Mesenteric fat pad (tissue), 1 donor: ENCODE data around the gene ATXN2. TPM values are rescaled to one million over a fixed set of nuclear protein-coding genes. Genes with fewer than 3 reads are reported as not detected.
A peak's percentile ranks its signal among the peaks of the same experiment; 100 is the strongest.
"Not testable (repeated sequence)": the region's sequence is repeated elsewhere in the genome, so short reads cannot be mapped to it uniquely, and the experiment has no call there.

Experiments
- DNase-seq: peaks from one replicate; pipeline ENCODE4 v3.0.0-alpha.2; 2020; ENCODE audit warnings: low spot score
- total RNA-seq: library from RNA; stranded (reverse); fragmentation: NEBNext Ultra II Directional; extraction: Animal tissue kit (Norgen Biotek cat#: 25700); gene quantifications from one replicate; pipeline ENCODE4 v1.2.1, GENCODE V29; 2021
- donor health status: DM: yes; HTN: yes; CAD: no.

Gene ATXN2
- total RNA-seq, 1 donor from 2014 or later: 82.1 TPM

DNA sequence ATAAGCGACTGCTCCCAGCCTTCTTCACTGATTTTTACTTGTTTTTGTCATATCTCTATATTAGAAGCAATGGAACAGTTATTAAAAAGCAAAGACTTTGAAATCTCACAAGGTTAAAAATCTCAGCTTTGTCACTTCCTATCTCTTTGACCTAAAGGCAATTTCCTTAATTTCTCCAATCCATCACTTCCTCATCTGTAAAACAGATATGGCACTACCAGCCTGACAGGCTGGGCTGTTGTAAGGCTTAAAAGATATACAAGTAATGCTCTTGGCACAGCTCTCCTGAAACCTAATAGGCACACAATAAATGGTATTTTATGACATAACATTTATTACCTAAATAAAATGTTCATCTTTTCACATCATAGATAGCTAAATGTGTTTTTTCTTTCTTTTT, 25.6 kb downstream of the ATXN2 start:
- DNase-seq: no peak

DNA sequence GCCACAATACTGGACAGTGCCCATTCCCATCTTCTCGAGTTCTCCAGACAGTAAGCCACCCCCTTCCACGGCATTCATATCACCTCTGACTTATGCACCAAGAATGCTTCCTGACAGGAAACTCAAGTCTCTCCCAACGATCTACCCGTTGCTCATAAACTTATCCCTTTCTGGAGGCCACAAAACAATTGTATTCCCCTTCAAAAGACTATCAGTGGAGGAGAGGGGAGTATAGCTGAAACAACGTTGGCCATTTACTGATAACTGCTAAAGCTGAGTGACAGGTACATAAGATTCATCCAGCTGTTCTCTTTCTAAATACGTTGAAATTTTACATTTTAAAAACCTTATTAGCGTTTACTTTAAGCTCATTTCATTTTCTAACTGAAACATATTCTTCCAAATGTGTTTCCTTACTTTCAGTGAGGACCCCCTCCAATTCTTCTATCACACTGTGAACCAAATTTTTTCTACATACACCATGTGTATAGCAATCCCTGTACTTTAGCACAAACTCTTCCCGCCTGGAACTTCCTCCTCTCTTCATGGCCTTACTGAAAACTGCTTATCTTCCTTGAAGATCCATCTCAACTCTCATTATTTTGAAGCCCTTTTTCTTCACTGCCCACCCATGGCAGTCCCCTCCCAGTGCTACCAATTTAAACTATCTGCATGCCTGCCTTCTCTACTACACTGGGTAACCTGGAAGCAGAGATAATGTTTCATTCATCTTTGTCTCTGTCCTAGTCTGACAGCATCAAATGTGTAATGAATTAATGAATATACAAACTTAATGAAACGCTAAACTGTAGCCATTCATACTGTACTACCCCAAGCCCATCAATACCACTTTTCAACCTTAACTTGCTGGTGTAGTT, 28.8 kb downstream of the ATXN2 start:
- peak; percentile 37 for DNase-seq

DNA sequence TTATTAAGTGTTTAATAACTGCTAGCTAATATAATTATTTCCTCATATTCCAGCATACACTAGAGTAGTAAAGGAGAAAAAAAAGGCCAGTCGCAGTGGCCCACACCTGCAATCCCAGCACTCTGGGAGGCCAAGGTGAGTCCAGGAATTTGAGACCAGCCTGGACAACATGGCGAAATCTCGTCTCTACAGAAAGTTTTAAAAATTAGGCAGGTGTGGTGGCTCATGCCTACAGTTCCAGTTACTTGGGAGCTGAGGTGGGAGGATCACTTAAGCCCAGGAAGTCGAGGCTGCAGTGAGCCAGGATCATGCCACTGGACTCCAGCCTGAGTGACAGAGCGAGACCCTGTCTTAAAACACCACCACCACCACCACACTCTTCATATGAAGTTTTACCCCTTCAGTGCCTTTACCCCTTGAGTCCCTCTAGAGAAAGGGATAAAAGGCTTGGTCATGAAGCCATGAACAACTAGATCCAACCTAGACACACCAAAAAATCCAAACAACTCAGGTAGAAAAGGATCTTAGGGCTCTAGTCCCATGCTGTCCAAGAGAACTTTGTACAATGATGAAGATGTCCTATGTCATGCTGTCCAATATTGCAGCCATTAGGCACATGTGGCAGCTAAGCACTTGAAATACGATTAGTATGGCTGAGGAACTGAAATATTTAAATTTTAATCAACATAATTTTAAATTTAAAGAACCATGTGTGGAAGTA, 29.6 kb downstream of the ATXN2 start:
- peak; percentile 59 for DNase-seq

DNA sequence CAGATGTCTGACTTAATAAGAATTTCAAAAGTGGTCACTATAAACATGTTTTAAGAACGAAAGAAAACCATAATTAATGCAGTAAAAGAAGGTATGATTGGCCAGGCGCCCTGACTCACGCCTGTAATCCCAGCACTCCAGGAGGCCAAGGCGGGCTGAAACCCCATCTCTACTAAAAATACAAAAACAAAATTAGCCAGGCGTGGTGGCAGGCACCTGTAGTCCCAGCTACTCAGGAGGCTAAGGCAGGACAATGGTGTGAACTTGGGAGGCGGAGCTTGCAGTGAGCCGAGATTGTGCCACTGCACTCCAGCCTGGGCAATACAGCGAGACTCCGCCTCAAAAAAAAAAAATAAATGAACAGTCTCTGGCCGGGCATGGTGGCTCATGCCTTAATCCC, 38.3 kb downstream of the ATXN2 start:
- not testable (repeated sequence) for DNase-seq

- no peak for DNase-seq
These were observed 41.1 kb downstream of the ATXN2 start for GRCh38 chr12:111558107-111558376.

DNA sequence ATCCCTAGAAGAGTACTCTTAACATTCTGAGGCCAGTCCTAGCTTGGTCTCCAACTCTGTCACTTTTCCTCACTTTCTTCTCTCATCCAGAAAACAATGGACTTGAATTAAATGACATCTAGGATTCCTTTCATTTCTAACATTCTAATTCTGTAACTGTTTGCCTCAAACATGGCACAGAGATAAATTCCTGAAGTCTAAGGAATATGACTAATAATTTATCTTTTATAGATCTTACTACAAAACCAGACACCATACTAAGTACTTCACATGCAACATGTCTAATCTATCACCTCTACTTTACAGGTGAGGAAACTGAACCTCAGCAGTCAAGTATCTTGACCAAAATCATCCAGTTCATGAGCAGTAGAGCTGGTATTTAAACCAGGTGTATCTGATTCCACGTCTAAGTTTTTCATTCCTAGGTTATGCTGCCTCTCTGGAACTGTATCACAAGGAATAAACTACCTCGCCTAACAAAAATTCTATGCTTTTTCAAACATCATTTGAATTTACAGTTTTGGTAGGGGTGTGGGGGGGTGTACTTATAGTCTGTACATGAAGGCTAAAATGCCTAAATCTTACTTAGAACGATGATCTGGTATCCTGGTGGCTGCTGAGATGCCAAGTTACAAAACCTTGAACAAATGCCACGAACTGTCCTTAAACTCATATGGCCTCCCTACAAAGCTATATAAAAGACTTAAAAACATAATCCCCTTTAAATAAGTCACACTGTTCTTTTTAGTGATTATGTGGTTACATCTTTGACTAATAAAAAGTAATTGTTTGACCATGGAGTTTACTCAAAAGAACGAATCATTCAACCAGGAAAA, 41.6 kb downstream of the ATXN2 start:
- DNase-seq: no peak

GRCh38 chr12:111556676-111557075, 42.4 kb downstream of the ATXN2 start:
- no peak for DNase-seq

GRCh38 chr12:111555313-111555712, 43.8 kb downstream of the ATXN2 start:
- DNase-seq: not testable (repeated sequence)

DNA sequence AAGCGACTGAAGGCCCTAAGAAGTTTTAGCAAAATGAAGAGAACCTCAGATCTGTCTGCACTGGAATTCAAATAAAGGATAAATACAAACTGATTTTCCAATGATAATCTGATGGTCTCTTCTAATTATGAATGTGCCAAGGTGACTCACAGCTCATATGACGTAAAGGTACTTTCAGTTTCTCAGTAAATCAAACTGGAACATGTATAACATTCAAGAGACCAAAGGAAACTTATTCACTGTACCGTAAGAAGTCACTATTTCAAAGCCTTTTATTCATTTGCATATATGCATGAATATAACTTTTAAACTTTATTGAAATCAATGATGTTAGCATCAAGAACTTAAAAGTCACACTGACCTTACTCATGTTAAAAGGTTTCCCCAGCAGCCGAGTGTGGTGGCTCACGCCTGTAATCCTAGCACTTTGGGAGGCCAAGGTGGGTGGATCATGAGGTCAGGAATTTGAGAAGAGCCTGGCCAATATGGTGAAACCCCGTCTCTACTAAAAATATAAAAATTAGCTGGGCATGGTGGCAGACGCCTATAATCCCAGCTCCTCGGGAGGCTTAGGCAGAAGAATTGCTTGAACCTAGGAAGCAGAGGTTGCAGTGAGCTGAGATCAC, 52.2 kb downstream of the ATXN2 start:
- no peak for DNase-seq

DNA sequence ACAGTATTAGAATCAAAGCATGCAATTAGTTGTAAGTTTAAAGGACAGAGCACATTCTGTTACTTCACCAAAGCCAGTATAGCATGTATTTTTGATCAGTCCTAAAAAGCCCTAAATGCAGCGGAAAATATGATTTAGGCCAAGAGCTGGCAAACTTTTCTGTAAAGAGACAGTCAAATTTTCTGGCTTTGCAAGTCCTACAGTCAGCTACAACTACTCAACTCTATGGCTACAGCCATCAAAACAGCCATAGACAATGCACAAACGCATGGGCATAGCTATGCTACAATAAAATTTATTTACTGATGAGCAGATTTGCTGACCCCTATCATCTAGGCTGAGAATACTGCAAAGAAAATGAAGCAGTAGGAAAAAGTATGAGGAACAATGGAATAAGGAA, 52.9 kb downstream of the ATXN2 start:
- no peak for DNase-seq

DNA sequence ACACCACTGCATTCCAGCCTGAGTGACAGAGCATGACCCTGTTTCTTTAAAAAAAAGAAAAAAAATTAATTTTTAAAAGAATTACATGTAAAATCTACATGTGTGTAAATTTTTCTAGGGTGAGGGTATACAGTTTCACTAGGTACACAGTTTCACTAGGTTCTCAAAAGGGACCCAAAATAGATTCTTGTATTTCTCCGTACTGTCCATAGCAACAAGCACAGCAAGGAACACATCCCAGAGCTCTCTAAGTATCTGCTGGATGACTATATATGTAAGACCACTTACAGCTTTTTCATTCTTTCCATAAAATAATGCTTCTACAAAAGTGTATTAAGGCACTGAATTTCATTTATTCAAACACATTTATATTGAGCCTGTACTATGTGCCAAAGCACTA, 55.1 kb downstream of the ATXN2 start:
- no peak for DNase-seq

- DNase-seq: no peak
These were observed 66.4 kb downstream of the ATXN2 start for GRCh38 chr12:111532751-111533150.

GRCh38 chr12:111529424-111530368, 69.4 kb downstream of the ATXN2 start:
- no peak for DNase-seq

DNA sequence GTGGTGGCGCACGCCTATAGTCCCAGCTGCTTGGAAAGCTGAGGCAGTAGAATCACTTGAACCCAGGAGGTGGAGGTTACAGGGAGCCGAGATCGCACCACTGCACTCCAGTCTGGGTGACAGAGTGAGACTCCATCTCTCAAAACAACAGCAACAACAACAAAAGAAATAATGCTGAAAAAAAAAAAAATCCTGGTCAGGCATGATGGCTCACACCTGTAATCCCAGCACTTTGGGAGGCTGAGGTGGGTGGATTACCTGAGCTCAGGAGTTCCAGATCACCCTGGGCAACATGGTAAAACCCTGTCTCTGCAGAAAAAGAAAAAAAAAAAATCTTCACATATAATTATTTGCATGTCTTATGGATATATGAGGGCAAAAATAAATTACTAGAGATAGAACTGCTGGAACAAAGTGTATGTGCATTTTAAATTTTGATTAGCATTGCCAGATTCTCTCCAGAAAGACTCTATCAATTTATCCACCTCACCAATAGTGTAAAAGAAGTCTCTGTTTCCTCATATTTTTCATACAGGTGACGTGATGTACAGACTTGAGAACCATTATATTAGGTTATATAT, 75.4 kb downstream of the ATXN2 start:
- no peak for DNase-seq

DNA sequence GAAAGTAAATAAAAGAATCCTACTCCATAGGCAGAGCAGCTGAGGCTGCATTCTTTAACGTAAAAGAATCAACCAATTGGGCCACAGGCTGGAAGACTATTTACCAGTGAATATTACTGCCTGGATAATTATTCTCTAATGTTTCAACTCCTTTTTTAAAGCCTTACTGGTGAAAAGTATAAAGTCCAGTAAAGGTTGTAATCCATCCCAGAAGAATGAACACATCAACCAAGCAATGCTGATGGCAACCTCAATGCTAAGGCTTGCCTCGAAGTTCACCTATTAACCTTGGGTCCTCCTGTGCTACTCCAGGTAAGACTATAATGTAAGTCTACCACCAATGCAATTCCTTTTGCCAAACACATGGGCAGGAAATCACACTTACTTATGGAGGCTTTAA, 77.3 kb downstream of the ATXN2 start:
- no peak for DNase-seq

- no peak for DNase-seq
These were observed 79.2 kb downstream of the ATXN2 start for GRCh38 chr12:111519937-111520336.

DNA sequence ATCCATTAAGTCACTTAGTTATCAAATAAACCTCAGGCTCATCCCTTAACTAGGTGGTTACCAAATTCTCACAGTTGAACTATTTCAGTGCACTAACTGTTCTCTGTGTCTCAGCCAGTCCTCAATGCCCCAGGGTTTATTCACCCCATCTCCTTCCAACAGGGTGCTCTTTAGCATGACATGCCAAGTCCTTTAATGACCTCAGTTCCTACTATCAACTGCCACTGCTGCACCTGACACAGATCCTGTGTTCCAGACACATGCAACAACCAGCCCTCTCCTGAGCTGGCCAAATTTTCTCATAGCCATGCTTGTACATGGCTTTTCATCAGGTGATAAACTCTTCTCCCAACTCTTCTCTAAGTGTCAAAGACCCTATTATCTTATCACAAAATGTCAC, 80.0 kb downstream of the ATXN2 start:
- DNase-seq: no peak

- DNase-seq: not testable (repeated sequence)
These were observed 91.4 kb downstream of the ATXN2 start for GRCh38 chr12:111507719-111508118.

DNA sequence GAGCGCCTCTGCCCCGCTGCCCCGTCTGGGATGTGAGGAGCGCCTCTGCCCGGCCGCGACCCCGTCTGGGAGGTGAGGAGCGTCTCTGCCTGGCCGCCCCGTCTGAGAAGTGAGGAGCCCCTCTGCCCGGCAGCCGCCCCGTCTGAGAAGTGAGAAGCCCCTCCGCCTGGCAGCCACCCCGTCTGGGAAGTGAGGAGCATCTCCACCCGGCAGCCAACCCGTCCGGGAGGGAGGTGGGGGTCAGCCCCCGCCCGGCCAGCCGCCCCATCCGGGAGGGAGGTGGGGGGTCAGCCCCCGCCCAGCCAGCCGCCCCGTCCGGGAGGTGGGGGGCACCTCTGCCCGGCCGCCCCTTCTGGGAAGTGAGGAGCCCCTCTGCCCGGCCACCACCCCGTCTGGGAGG, 91.9 kb downstream of the ATXN2 start:
- not testable (repeated sequence) for DNase-seq

DNA sequence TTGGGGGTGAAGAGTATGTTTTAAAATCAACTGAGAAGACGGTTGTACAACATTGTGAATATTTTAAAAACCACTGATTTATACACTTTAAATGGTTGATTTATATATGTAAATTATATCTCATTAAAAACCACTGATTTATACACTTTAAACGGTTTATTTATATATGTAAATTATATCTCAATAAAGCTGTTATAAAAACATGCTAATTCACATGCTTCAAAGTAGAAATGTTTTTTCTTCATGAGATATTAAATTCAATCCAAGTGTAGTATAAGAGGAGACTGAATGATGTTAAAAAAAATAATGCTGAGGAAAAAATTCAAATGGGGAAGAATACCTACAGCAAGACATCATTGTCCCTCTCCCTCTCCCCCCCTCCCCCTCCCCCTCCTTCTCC, 92.9 kb downstream of the ATXN2 start:
- no peak for DNase-seq
